GM15510 (cell line): ENCODE data around the gene KDELR1.

Experiments
- POLR2A ChIP-seq: IDR thresholded peaks from 3 replicates; pipeline ENCODE4 v1.6.1; 2011; ENCODE audit warnings: borderline replicate concordance; ENCODE audit not compliant: insufficient read length; ENCODE audit errors: extremely low read depth

The KDELR1 gene

DNA sequence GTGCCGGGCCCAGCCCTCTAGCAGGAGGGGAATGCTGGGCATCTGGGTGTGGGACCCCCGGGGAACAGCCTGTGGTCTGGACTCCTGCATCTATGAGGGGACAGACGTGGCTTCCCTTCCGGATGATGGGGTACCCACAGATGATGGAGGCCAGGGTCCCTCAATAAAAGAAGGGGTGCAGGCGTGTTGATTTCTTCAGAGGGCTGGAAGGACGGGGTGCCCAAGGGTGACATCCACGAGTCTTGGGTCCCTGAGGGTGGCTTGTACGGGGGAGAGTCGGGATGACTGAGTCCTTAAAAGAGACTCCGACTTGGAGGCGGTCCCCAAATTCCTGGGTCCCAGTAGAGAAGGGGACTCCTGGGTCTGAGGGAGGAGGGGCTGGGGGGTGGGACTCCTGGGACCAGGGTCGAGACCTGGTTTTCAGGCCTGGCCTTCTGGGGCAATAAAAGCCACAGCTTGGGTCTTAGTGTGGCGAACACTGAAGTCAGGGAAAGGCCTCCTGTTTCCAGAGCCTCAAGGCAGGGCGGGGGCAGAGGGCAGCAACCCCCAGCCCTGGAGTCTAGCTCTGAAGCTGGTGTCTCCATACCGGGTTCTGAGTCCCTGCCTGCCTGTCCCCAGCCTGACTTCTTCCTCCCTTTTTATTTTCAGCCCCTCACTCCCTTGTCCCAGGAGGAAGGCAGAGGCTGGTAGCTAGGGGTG is 1.7 kb upstream of the KDELR1 start:
- no peak for TF ChIP-seq POLR2A

DNA sequence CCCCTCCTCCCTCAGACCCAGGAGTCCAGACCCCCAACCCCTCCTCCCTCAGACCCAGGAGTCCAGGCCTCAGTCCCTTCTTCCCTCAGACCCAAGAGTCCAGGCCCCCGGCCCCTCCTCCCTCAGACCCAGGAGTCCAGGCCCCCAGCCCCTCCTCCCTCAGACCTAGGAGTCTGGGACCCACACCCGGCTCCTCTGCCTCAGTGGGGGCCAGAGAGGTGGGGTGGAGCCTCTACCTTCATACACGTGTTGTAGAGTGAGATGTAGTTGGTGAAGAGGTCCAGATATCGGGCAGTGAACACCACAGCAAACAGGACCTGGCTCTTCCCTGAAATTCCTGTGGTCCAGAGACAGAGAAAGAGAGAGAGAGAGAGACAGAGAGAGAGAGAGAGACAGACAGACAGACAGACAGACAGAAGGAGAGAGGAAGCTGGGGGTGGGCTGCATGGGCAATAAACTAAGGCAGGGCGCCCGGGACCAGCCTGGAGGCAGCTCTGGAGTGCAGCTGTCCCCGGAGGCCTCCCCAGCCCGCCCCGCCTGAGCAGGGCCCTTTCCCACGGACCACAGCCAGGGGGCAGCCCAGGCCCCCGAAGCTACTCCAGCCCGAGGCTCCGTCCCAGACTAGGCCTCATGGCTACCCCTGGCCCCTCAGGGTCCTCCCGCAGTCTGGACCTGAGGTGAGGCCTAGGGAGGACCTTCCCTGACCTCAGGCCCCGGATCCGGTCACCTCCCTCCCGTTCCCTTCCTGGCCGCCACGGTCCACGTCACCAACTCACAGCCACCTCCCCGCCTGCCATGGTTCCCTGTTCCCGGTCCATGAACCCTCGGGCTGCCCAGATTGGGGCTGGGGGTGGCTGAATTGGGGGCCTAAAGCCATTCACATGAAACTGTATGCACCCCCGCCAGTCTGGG is 907 bp downstream of the KDELR1 start:
- no peak for TF ChIP-seq POLR2A

GRCh38 chr19:48386981-48387380 is 4.4 kb downstream of the KDELR1 start:
- TF ChIP-seq POLR2A = no peak

GRCh38 chr19:48385461-48386087 is 5.8 kb downstream of the KDELR1 start:
- TF ChIP-seq POLR2A = no peak

- TF ChIP-seq POLR2A = no peak
Observed at GRCh38 chr19:48382286-48382685, 9.1 kb downstream of the KDELR1 start.

GRCh38 chr19:48381178-48381950 is 10.0 kb downstream of the KDELR1 start:
- TF ChIP-seq POLR2A = no peak

DNA sequence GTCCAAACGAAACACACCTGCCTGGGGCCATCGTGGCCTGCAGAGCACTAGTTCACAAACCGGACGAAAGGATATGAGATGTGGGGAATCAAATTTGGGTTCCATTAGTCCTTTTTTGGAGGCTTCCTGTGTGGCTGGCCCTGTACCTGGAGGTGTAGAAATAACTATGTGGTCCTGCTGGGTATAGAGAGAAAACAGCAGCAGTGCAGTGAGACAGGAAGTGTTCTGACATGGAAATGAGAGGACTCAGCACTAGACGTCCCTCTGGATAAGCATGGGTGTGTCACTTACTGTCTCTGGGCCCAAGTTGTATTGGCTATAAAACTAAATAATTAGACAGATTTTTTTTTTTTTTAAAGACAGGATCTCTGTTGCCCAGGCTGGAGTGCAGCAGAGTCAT is 12.3 kb downstream of the KDELR1 start:
- TF ChIP-seq POLR2A = no peak

GRCh38 chr19:48378194-48378570 is 13.2 kb downstream of the KDELR1 start:
- no peak for TF ChIP-seq POLR2A

- no peak for TF ChIP-seq POLR2A
Observed at GRCh38 chr19:48373567-48373966, 17.8 kb downstream of the KDELR1 start.

DNA sequence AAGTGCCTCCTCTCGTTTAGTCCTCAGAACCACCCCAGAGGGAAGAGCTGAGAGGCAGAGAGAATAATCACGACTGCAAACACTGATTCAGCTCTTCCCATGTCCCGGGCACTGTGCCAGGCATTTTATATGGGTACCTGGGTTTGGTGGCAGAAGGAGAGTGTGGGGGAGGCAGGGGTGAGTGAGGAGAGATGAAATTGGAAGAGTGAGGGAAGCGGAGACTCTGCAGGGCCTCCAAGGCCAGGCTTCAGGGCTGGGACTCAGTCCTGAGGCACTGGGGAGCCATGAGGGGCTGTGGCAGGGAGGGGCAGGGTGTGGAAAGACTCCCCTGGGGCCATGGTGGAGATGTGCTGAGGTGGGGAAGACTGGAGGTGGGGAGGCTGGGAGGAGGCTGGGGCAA is 18.4 kb downstream of the KDELR1 start:
- TF ChIP-seq POLR2A = no peak

DNA sequence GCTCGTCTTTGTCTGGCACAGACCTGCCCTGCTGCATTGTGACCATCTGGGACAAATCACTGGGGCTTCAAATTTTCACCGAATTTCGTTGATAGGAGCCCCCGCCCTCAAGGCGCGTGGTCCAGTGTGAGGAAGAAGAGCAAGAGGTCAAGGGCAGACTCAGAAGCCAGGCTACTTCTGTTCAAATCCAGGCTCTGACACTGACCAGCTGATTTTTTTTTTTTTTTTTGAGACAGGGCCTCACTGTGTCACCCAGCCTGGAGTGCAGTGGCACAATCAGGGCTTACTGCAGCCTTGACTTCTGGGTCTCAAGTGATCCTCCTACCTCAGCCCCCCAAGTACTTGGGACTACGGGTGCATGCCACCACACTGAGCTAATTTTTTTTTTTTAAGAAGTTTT is 20.0 kb downstream of the KDELR1 start:
- TF ChIP-seq POLR2A = no peak

GRCh38 chr19:48370955-48371354 is 20.4 kb downstream of the KDELR1 start:
- no peak for TF ChIP-seq POLR2A

DNA sequence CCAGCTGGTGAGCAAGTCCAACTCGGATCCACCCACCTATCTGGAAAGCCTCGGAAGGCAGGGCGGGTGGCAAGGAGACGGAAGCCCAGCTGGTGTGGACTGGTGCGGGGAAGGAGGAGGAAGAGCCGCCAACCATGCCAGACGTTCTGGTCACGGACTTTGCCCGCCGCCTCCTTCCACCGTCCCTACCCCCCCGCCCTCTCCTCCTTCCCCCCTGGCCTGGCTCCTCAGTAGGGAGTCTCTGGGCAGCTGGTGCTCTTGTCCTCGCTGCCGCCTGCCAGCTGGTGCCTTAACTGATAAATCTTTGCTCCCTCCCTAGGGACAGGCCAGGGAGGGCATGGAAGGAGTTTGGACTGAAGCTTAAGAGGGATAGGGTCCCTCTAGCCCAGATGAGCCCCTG is 22.4 kb downstream of the KDELR1 start:
- TF ChIP-seq POLR2A = no peak

DNA sequence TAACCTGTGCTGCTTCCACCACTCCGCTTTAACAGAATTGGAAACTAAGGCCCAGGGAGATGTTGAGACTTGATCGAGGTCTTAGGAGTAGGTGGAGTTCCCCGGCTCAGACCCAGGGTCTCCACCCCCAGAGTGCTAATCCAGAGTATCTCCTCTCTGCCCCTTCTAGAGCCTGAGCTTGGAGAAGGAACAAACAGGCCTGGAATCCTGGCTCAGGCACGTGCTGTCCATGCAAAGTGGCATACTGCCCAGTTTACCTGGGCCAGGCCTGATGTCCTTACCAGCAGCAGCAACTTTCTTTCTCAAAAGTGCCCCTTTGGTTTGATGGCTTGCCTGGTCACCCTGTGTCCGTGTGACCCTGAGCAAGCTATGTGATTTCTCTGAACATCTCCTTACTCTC is 23.5 kb downstream of the KDELR1 start:
- no peak for TF ChIP-seq POLR2A

- TF ChIP-seq POLR2A = no peak
Observed at GRCh38 chr19:48365602-48366001, 25.7 kb downstream of the KDELR1 start.
